ENCODE results near the gene MYOF.

- TF ChIP-seq CTCF (conservative IDR thresholded peaks at IDR 0.05 in 1 of 2, IDR thresholded peaks at IDR 0.05 in 1 of 2; ENCODE audit: low read depth in 1 of 2, low read length in 2 of 2), result no peak
- TF ChIP-seq EZH2 (IDR thresholded peaks at IDR 0.05; ENCODE audit: low read length, missing control alignments), result no peak
Observed at GRCh38 chr10:93473804-93474472, 8.2 kb downstream of the MYOF start.
